Ascending aorta (tissue), 2 donors: ENCODE results near the gene CHRNA3. TPM values are rescaled to one million over a fixed set of nuclear protein-coding genes. Genes with fewer than 3 reads are reported as not detected.
"Not testable (repeated sequence)": the region's sequence is repeated elsewhere in the genome, so short reads cannot be mapped to it uniquely, and the experiment has no call there.

ENCODE experiments used
- DNase-seq, 2 donors: peaks; one replicate each; pipeline ENCODE4 v3.0.0-alpha.2; 2019; ENCODE audit warnings: low spot score in 2 of 2
- H3K27ac ChIP-seq, 2 donors: fragments of 200-600 bp; sonication (generic); one replicate each; pipeline ENCODE4 v1.5.1; 2016 to 2017; ENCODE audit warnings: mild to moderate bottlenecking in 1 of 2
- H3K27me3 ChIP-seq: fragments of 200-600 bp; sonication (generic); one replicate; pipeline ENCODE4 v1.5.1; 2017
- H3K36me3 ChIP-seq, 2 donors: fragments of 200-600 bp; sonication (generic); one replicate each; pipeline ENCODE4 v1.5.1; 2016
- H3K4me1 ChIP-seq, 2 donors: fragments of 200-600 bp; sonication (generic); one replicate each; pipeline ENCODE4 v1.5.1; 2016 to 2017; ENCODE audit warnings: mild to moderate bottlenecking in 1 of 2
- H3K4me3 ChIP-seq, 2 donors: fragments of 200-600 bp; sonication (generic); one replicate each; pipeline ENCODE4 v1.5.1; 2016 to 2017; ENCODE audit warnings: mild to moderate bottlenecking in 1 of 2
- H3K9me3 ChIP-seq, 2 donors: fragments of 200-600 bp; sonication (generic); one replicate each; pipeline ENCODE4 v1.5.1; 2016
- CTCF ChIP-seq, 3 experiments: fragments of 200-600 bp in 2 of 3; fragments of 450-650 bp in 1 of 3; sonication (generic) in 2 of 3; IDR thresholded peaks; one replicate each; pipeline ENCODE4 v1.5.1; 2016 to 2019; ENCODE audit warnings: antibody characterized with exemption in 3 of 3, mild to moderate bottlenecking in 1 of 3, moderate library complexity in 1 of 3
- intact Hi-C: fragments of 100-400 bp; cut with DNase I; formaldehyde crosslinking; loops from one replicate; pipeline ENCODE4 v1.15.1; 2023
- total RNA-seq: library from RNA; depleted of rRNA; stranded (reverse); fragments of >200 nt; gene quantifications from one replicate; pipeline ENCODE4 v1.1.0, GENCODE V29; 2016

Gene CHRNA3
- total RNA-seq, 1 donor from 2014 or later, result not detected

GRCh38 chr15:78616506-78616905, 4.3 kb downstream of the CHRNA3 start:
- intact Hi-C loops, result loop anchor here (5.0 kb wide), 1 partner anchor 566 kb away; no protein-coding TSS in a partner anchor
- Histone ChIP-seq H3K4me3 (no peak overlapping the region), H3K4me1 (peaks cover 0 to 11% of the 10 kb centered on the region in 2 donors), H3K9me3 (no peaks in the 10 kb centered on the region), H3K36me3 (no peaks in the 10 kb centered on the region), H3K27me3 (peaks cover 13% of the 10 kb centered on the region), H3K27ac (no peak overlapping the region)
- DNase-seq, result no peak
- TF ChIP-seq CTCF (IDR thresholded peaks at IDR 0.05), result no peak

DNA sequence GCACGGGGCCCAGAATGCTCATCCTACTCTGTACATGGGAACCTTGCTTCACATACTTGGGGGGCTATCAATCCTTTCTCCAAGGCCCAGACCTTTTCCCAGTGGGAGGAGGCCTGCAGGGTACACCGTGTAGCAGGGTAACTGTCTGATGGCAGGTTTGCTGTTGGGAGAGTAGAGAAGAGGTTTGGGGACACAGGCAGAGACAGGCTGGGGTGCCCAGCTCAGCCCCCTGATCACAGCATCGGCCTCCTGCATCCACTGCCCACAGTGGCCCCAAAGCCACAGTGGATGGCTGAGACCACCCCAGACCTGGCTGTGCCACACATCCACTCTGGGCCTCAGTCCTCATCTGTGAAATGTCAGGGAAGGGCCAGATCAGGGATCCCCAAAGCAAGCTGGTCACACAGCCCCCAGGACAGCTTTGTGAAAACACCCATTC, 5.6 kb downstream of the CHRNA3 start:
- Histone ChIP-seq H3K9me3 (no peaks in the 10 kb centered on the region), H3K4me1 (peaks cover 0 to 7% of the 10 kb centered on the region in 2 donors), H3K27ac (no peak overlapping the region), H3K36me3 (no peaks in the 10 kb centered on the region), H3K27me3 (peaks cover 13% of the 10 kb centered on the region), H3K4me3 (no peak overlapping the region)
- no peak for TF ChIP-seq CTCF (IDR thresholded peaks at IDR 0.05)
- DNase-seq, result no peak
- intact Hi-C loops, result loop anchor here (5.0 kb wide), 1 partner anchor 567 kb away; no protein-coding TSS in a partner anchor

DNA sequence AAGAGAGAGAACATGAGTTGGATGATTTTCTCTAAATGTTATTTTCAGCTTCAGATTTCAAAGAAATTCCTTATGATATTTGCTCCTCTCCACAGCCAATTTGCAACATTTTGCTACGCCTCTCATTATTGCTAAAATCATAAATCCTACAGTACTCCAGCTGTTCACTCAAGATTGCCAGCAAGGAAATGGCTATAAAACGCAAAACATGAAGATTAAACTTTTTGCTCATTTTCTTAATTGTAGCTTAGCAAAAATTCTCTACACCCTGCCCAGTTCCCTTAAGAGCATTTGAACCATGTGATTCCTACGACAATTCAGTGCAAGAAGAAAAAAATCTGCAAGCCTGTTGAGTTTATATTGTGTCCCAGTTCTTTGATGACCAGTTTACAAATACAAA, 6.8 kb downstream of the CHRNA3 start:
- Histone ChIP-seq H3K4me1 (peaks cover 0 to 4% of the 10 kb centered on the region in 2 donors), H3K27ac (no peak overlapping the region), H3K9me3 (no peaks in the 10 kb centered on the region), H3K36me3 (no peaks in the 10 kb centered on the region), H3K4me3 (no peak overlapping the region), H3K27me3 (peaks cover 2% of the 10 kb centered on the region)
- no peak for DNase-seq
- no peak for TF ChIP-seq CTCF (IDR thresholded peaks at IDR 0.05)
- intact Hi-C loops, result no loop called here

GRCh38 chr15:78609551-78609950, 11.2 kb downstream of the CHRNA3 start:
- intact Hi-C loops, H3K27ac ChIP-seq: not testable (repeated sequence)

GRCh38 chr15:78605680-78606079, 15.1 kb downstream of the CHRNA3 start:
- H3K9me3 ChIP-seq, result no peaks in the 10 kb centered on the region
- H3K27ac ChIP-seq, result no peak overlapping the region
- TF ChIP-seq CTCF (IDR thresholded peaks at IDR 0.05), result no peak
- DNase-seq, result no peak
- no peaks in the 10 kb centered on the region for H3K4me1 ChIP-seq
- H3K27me3 ChIP-seq, result no peaks in the 10 kb centered on the region
- no peak overlapping the region for H3K4me3 ChIP-seq
- H3K36me3 ChIP-seq, result no peaks in the 10 kb centered on the region
- intact Hi-C loops, result no loop called here

More at GRCh38 chr15:78609551-78609950, 11.2 kb downstream of the CHRNA3 start:
- H3K4me3 ChIP-seq, H3K4me1 ChIP-seq, H3K36me3 ChIP-seq, DNase-seq, H3K27me3 ChIP-seq, H3K9me3 ChIP-seq: not testable (repeated sequence)

- Histone ChIP-seq H3K27ac (no peak overlapping the region), H3K4me3 (no peak overlapping the region), H3K36me3 (no peaks in the 10 kb centered on the region), H3K9me3 (no peaks in the 10 kb centered on the region), H3K27me3 (no peaks in the 10 kb centered on the region), H3K4me1 (no peaks in the 10 kb centered on the region)
- intact Hi-C loops, result no loop called here
- no peak for TF ChIP-seq CTCF (IDR thresholded peaks at IDR 0.05)
- DNase-seq, result no peak
Measured at GRCh38 chr15:78605201-78605600, 15.6 kb downstream of the CHRNA3 start.
